ENCODE results near the gene KREMEN1. TPM values are rescaled to one million over a fixed set of nuclear protein-coding genes. Genes with fewer than 3 reads are reported as not detected.

KREMEN1 gene
- total and polyA plus RNA-seq, 3 experiments from 2014 or later: 0.16 to 0.28 TPM; not detected in 1

DNA sequence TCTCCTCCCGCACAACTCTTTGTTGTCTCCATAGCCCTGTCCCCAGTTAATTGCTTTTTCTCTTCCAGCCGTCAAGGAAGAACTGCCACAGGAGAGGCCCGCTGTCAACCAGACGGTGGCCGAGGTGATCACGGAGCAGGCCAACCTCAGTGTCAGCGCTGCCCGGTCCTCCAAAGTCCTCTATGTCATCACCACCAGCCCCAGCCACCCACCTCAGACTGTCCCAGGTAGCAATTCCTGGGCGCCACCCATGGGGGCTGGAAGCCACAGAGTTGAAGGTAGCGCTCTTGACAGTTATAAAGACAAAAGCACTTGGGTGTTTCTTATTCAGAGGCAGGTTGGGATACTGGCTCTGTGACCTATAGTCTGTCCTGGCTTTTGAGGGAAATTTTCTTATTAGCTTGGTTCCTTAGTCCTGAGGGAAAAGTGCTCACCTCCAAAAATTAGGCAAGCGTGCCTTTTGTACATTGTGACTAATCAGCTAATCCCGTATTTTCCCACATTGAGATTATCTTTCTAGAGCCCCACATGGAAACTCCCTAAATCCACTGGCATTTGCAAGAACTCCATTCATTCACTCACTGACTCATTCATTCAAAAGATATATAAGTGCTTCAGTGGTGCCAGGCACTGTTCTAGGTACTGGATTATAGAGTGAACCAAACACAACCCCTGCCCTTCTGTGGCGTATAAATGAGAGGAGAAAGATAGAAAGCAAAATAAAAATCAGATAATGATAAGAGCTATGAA lies 65.9 kb downstream of the KREMEN1 start:
- Histone ChIP-seq H3K4me1 (ENCODE audit: insufficient read depth, low read length) (no peaks in the 10 kb centered on the region), H3K9me3 (ENCODE audit: low read length) (no peaks in the 10 kb centered on the region), H3K4me3 (ENCODE audit: low read length) (no peak overlapping the region), H3K27ac (ENCODE audit: low read depth, low read length) (no peak overlapping the region), H3K27me3 (ENCODE audit: insufficient read depth, low read length, poor library complexity, severe bottlenecking) (no peaks in the 10 kb centered on the region), H3K36me3 (ENCODE audit: insufficient read depth, low read length) (no peaks in the 10 kb centered on the region)
- ChIA-PET CTCF (interaction anchor here (1.2 kb wide), 1 partner anchor 15 kb away, joined by 4 read pairs; no protein-coding TSS in a partner anchor), POLR2A (no interaction called here)
- peaks cover 9 to 28% of the 10 kb centered on the region in 2 donors for H3K27me3 Mint-ChIP-seq
- DNase-seq: no peak
- peaks cover 0 to under 1% (median 0%) of the 10 kb centered on the region in 3 donors for H3K36me3 Mint-ChIP-seq
- peaks cover 0 to 4% (median 0%) of the 10 kb centered on the region in 5 donors for H3K9me3 Mint-ChIP-seq
- H3K27ac Mint-ChIP-seq: no peak overlapping the region
- H3K4me3 Mint-ChIP-seq: no peak overlapping the region
- no peaks in the 10 kb centered on the region for H3K4me1 Mint-ChIP-seq

- Mint-ChIP-seq H3K4me3 (no peak overlapping the region), H3K27ac (no peak overlapping the region), H3K27me3 (peaks cover 7 to 16% of the 10 kb centered on the region in 2 donors), H3K9me3 (no peaks in the 10 kb centered on the region), H3K36me3 (no peaks in the 10 kb centered on the region), H3K4me1 (no peaks in the 10 kb centered on the region)
- no peak for DNase-seq
- POLR2A ChIA-PET: no interaction called here
- H3K27me3 ChIP-seq (ENCODE audit: insufficient read depth, low read length, poor library complexity, severe bottlenecking): no peaks in the 10 kb centered on the region
- no peaks in the 10 kb centered on the region for H3K36me3 ChIP-seq (ENCODE audit: insufficient read depth, low read length)
- CTCF ChIA-PET: no interaction called here
- H3K9me3 ChIP-seq (ENCODE audit: low read length): no peaks in the 10 kb centered on the region
- H3K4me1 ChIP-seq (ENCODE audit: insufficient read depth, low read length): no peaks in the 10 kb centered on the region
- no peak overlapping the region for H3K4me3 ChIP-seq (ENCODE audit: low read length)
- H3K27ac ChIP-seq (ENCODE audit: low read depth, low read length): no peak overlapping the region
Observed at GRCh38 chr22:29139965-29140782, 67.3 kb downstream of the KREMEN1 start.

GRCh38 chr22:29141078-29141688 lies 68.3 kb downstream of the KREMEN1 start:
- H3K9me3 Mint-ChIP-seq: no peaks in the 10 kb centered on the region
- DNase-seq: no peak
- no peaks in the 10 kb centered on the region for H3K4me1 Mint-ChIP-seq
- no peaks in the 10 kb centered on the region for H3K36me3 Mint-ChIP-seq
- Histone ChIP-seq H3K9me3 (ENCODE audit: low read length) (no peaks in the 10 kb centered on the region), H3K4me3 (ENCODE audit: low read length) (no peak overlapping the region), H3K4me1 (ENCODE audit: insufficient read depth, low read length) (no peaks in the 10 kb centered on the region), H3K27me3 (ENCODE audit: insufficient read depth, low read length, poor library complexity, severe bottlenecking) (no peaks in the 10 kb centered on the region), H3K27ac (ENCODE audit: low read depth, low read length) (no peak overlapping the region), H3K36me3 (ENCODE audit: insufficient read depth, low read length) (no peaks in the 10 kb centered on the region)
- no peak overlapping the region for H3K4me3 Mint-ChIP-seq
- no peak overlapping the region for H3K27ac Mint-ChIP-seq
- peaks cover 6 to 10% of the 10 kb centered on the region in 2 donors for H3K27me3 Mint-ChIP-seq
- ChIA-PET CTCF (no interaction called here), POLR2A (no interaction called here)

DNA sequence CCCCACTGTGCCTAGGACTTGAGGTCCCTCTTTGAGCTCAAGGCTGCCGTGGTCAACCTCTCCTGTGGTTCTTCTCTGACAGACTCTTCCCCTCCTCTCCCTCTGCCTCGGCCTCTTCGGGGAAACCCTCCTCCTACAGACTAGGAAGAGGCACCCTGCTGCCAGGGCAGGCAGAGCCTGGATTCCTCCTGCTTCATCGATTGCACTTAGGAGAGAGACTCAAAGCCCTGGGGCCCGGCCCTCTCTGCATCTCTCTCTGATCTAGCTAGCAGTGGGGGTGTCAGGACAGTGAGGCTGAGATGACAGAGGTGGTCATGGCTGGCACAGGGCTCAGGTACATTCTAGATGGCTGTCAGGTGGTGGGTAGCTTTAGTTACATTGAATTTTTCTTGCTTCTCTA lies 69.3 kb downstream of the KREMEN1 start:
- Mint-ChIP-seq H3K27me3 (peaks cover 6 to 9% of the 10 kb centered on the region in 2 donors), H3K4me1 (no peaks in the 10 kb centered on the region), H3K27ac (peak overlapping the region in 1 of 8 donors; percentile 79), H3K36me3 (no peaks in the 10 kb centered on the region), H3K9me3 (no peaks in the 10 kb centered on the region), H3K4me3 (no peak overlapping the region)
- no peaks in the 10 kb centered on the region for H3K9me3 ChIP-seq (ENCODE audit: low read length)
- H3K4me3 ChIP-seq (ENCODE audit: low read length): no peak overlapping the region
- no peaks in the 10 kb centered on the region for H3K27me3 ChIP-seq (ENCODE audit: insufficient read depth, low read length, poor library complexity, severe bottlenecking)
- ChIA-PET POLR2A (no interaction called here), CTCF (no interaction called here)
- H3K27ac ChIP-seq (ENCODE audit: low read depth, low read length): no peak overlapping the region
- H3K36me3 ChIP-seq (ENCODE audit: insufficient read depth, low read length): no peaks in the 10 kb centered on the region
- H3K4me1 ChIP-seq (ENCODE audit: insufficient read depth, low read length): no peaks in the 10 kb centered on the region
- DNase-seq: no peak

DNA sequence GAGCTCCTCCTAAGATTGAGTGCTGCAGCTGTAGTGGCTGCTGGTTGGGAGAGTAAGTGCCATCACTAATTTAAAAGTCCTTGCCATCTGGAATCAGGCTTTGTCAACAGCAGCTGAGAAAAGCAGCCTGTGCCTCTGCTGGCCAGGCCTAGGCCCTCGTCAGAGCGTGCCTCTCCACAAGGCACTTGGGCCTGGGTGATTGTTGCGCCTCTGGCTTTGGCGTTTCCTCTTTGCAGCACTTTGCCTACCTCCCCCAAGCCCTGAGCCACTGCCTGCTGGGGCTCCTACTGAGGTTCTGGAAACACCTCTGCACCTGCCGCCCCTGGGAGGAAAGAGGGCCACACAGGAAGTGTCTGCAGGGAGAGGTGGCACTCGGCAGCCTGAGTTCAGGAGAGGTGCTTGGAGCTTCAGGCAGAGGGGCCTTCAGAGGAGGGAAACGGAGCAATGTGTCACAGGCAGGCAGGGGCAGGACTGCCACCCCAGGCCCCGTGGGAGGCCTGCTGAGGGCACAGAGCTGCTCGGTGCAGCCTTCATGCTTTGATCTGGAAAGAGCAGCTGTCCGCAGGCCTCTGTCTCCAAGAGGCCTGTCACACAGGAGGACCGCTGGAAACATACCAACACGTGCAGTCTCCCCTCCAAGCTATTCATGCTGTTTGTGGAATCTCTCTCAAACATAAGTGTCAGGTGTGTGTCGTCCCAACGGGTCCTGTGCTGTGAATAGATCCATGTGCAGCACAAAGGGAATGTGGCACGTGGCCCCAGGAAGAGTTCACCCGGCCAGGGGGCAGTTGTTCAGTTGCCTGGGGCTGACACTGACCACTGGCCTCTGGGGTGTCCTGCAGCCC lies 71.3 kb downstream of the KREMEN1 start:
- Histone ChIP-seq H3K27me3 (ENCODE audit: insufficient read depth, low read length, poor library complexity, severe bottlenecking) (no peaks in the 10 kb centered on the region), H3K4me1 (ENCODE audit: insufficient read depth, low read length) (no peaks in the 10 kb centered on the region), H3K4me3 (ENCODE audit: low read length) (no peak overlapping the region), H3K27ac (ENCODE audit: low read depth, low read length) (no peak overlapping the region), H3K36me3 (ENCODE audit: insufficient read depth, low read length) (no peaks in the 10 kb centered on the region), H3K9me3 (ENCODE audit: low read length) (no peaks in the 10 kb centered on the region)
- Mint-ChIP-seq H3K36me3 (no peaks in the 10 kb centered on the region), H3K27ac (no peak overlapping the region), H3K4me3 (no peak overlapping the region), H3K27me3 (peaks cover 4 to 8% of the 10 kb centered on the region in 2 donors), H3K4me1 (no peaks in the 10 kb centered on the region), H3K9me3 (no peaks in the 10 kb centered on the region)
- POLR2A ChIA-PET: no interaction called here
- DNase-seq: no peak
- CTCF ChIA-PET: interaction anchor here (0.6 kb wide), 1 partner anchor 15 kb away, joined by 4 read pairs; no protein-coding TSS in a partner anchor

DNA sequence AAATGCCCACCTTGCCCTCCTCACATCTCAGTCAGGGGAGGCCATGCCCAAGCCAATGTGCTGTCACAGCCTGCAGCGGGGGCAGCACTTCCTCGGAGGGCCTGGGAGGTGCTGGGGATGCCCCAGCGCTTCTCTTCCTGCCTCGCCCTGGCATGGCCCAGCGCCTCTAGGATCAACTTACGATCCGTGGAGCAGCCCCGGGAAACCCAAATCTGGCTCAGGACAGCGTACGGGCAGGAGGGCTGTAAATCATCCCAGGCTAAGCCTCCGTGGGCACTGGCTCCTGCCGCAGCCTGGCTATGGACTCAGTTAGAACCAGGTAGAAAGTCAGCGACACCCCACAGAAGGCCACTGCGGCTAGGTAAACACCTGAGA lies 71.9 kb downstream of the KREMEN1 start:
- H3K27ac Mint-ChIP-seq: no peak overlapping the region
- POLR2A ChIA-PET: no interaction called here
- no peaks in the 10 kb centered on the region for H3K4me1 ChIP-seq (ENCODE audit: insufficient read depth, low read length)

GRCh38 chr22:29145321-29146072 lies 72.7 kb downstream of the KREMEN1 start:
- H3K36me3 ChIP-seq (ENCODE audit: insufficient read depth, low read length): no peaks in the 10 kb centered on the region
- CTCF ChIA-PET: no interaction called here
- H3K4me1 ChIP-seq (ENCODE audit: insufficient read depth, low read length): no peaks in the 10 kb centered on the region
- no peak overlapping the region for H3K4me3 ChIP-seq (ENCODE audit: low read length)
- Mint-ChIP-seq H3K36me3 (no peaks in the 10 kb centered on the region), H3K4me3 (no peak overlapping the region), H3K27ac (peak overlapping the region in 1 of 8 donors; percentile 61), H3K9me3 (no peaks in the 10 kb centered on the region), H3K4me1 (no peaks in the 10 kb centered on the region), H3K27me3 (peaks cover 5% of the 10 kb centered on the region in 2 donors)
- H3K27me3 ChIP-seq (ENCODE audit: insufficient read depth, low read length, poor library complexity, severe bottlenecking): no peaks in the 10 kb centered on the region
- DNase-seq: no peak
- H3K27ac ChIP-seq (ENCODE audit: low read depth, low read length): no peak overlapping the region
- POLR2A ChIA-PET: no interaction called here
- H3K9me3 ChIP-seq (ENCODE audit: low read length): no peaks in the 10 kb centered on the region

More for the DNA sequence above, 71.9 kb downstream of the KREMEN1 start:
- no peaks in the 10 kb centered on the region for H3K36me3 ChIP-seq (ENCODE audit: insufficient read depth, low read length)
- no peak for DNase-seq
- H3K36me3 Mint-ChIP-seq: no peaks in the 10 kb centered on the region
- no peaks in the 10 kb centered on the region for H3K27me3 ChIP-seq (ENCODE audit: insufficient read depth, low read length, poor library complexity, severe bottlenecking)
- H3K9me3 Mint-ChIP-seq: no peaks in the 10 kb centered on the region
- H3K27me3 Mint-ChIP-seq: peaks cover 4 to 5% of the 10 kb centered on the region in 2 donors
- H3K4me1 Mint-ChIP-seq: no peaks in the 10 kb centered on the region
- CTCF ChIA-PET: no interaction called here
- H3K27ac ChIP-seq (ENCODE audit: low read depth, low read length): no peak overlapping the region
- H3K4me3 ChIP-seq (ENCODE audit: low read length): no peak overlapping the region
- H3K4me3 Mint-ChIP-seq: no peak overlapping the region
- H3K9me3 ChIP-seq (ENCODE audit: low read length): no peaks in the 10 kb centered on the region
